Memory B cell (primary cell): ENCODE results near the gene TEX35.
A peak's percentile ranks its signal among the peaks of the same experiment; 100 is the strongest.

Experiments used
- ATAC-seq: fragments of 150-1000 bp; cut with Tn5 transposase; 2 replicates; pipeline ENCODE4 v1.10.0; 2021; ENCODE audit warnings: low read depth, mild to moderate bottlenecking, moderate library complexity
- DNase-seq, 2 donors: peaks; one replicate each; pipeline ENCODE4 v3.0.0; 2022; ENCODE audit warnings: low spot score in 2 of 2
- H3K27ac Mint-ChIP-seq: one replicate; pipeline ENCODE4 v1.8.0; 2022; ENCODE audit warnings: mild to moderate bottlenecking, moderate library complexity, mixed read lengths
- H3K27me3 Mint-ChIP-seq: one replicate; pipeline ENCODE4 v1.8.0; 2022; ENCODE audit warnings: mixed read lengths
- H3K36me3 Mint-ChIP-seq: one replicate; pipeline ENCODE4 v1.8.0; 2022; ENCODE audit warnings: mild to moderate bottlenecking, mixed read lengths
- H3K4me1 Mint-ChIP-seq: one replicate; pipeline ENCODE4 v1.8.0; 2022; ENCODE audit warnings: mixed read lengths
- H3K4me3 Mint-ChIP-seq: one replicate; pipeline ENCODE4 v1.8.0; 2022; ENCODE audit warnings: mild to moderate bottlenecking, moderate library complexity, mixed read lengths
- H3K9me3 Mint-ChIP-seq: one replicate; pipeline ENCODE4 v1.8.0; 2022; ENCODE audit warnings: mixed read lengths

The TEX35 gene

GRCh38 chr1:178534137-178534868, 21.4 kb downstream of the TEX35 start:
- H3K36me3 Mint-ChIP-seq = no peaks in the 10 kb centered on the region
- no peaks in the 10 kb centered on the region for H3K27me3 Mint-ChIP-seq
- H3K27ac Mint-ChIP-seq = no peak overlapping the region
- peaks cover 4% of the 10 kb centered on the region for H3K4me1 Mint-ChIP-seq
- DNase-seq (no peak), ATAC-seq (no peak)
- no peaks in the 10 kb centered on the region for H3K9me3 Mint-ChIP-seq
- no peak overlapping the region for H3K4me3 Mint-ChIP-seq

DNA sequence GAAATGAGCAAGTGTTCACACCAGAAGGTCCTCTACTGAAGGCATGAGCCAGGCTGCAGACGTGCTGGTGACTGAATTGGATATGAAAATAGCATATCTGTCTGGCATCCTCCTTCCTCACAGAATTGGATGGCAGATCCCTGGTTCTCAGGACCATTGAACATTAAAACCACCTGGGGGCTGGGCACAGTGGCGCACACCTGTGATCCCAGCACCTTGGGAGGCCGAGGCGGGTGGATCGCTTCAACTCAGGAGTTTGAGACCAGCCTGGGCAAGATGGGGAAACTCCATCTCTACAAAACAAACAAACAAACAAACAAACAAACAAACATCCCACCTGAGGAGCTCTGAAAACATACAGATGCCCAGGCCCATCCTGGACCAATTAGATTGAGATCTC, 23.4 kb downstream of the TEX35 start:
- H3K4me3 Mint-ChIP-seq = no peak overlapping the region
- no peaks in the 10 kb centered on the region for H3K36me3 Mint-ChIP-seq
- no peak for DNase-seq
- no peak for ATAC-seq
- H3K27me3 Mint-ChIP-seq = no peaks in the 10 kb centered on the region
- no peak overlapping the region for H3K27ac Mint-ChIP-seq
- peaks cover 10% of the 10 kb centered on the region for H3K4me1 Mint-ChIP-seq
- H3K9me3 Mint-ChIP-seq = no peaks in the 10 kb centered on the region

- no peak for ATAC-seq
Measured at GRCh38 chr1:178536844-178537371, 24.0 kb downstream of the TEX35 start.

DNA sequence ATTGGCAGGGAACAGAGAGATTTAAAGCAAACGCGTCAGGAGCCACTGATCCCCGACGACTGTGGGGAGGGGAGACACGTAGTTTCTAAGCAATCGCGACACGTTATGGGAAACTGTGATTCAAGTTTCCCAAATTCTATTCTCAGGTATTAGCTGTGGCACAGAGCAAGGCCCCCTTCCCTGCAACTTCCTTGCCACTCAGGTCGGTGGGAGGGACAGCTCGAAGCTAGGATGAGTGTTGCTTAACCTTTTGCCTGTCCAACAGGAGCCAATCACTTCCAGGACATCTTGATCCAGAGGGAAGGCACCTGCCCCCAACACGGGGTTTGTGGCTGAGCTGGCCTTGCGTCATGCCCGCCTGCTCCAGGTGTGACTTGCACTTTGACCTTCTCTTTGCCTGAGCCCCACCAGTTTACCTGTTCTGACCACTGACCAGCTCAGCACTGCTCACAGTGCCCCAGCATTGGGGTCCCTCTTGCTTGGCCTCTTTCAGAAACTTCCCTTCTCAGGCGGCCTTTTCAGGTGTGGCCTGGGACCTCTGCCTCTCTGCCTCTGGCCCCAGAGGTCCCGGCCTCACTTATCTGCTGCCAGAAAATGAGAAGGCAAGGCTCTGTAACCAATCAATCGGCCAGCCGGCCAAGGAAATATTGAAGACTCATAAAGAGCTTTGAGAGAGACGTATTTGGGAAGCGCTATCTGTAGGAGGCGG, 24.6 kb downstream of the TEX35 start:
- ATAC-seq (no peak), DNase-seq (no peak)
- Mint-ChIP-seq H3K9me3 (no peaks in the 10 kb centered on the region), H3K4me3 (no peak overlapping the region), H3K27ac (no peak overlapping the region), H3K27me3 (no peaks in the 10 kb centered on the region), H3K4me1 (peaks cover 9% of the 10 kb centered on the region), H3K36me3 (no peaks in the 10 kb centered on the region)

More at GRCh38 chr1:178536844-178537371, 24.0 kb downstream of the TEX35 start:
- no peak for DNase-seq
- H3K27ac Mint-ChIP-seq = no peak overlapping the region
- no peaks in the 10 kb centered on the region for H3K27me3 Mint-ChIP-seq
- H3K4me3 Mint-ChIP-seq = no peak overlapping the region
- H3K36me3 Mint-ChIP-seq = no peaks in the 10 kb centered on the region
- peaks cover 12% of the 10 kb centered on the region for H3K4me1 Mint-ChIP-seq
- no peaks in the 10 kb centered on the region for H3K9me3 Mint-ChIP-seq

GRCh38 chr1:178538192-178538916, 25.4 kb downstream of the TEX35 start:
- H3K4me3 Mint-ChIP-seq = no peak overlapping the region
- ATAC-seq = no peak
- peaks cover 12% of the 10 kb centered on the region for H3K4me1 Mint-ChIP-seq
- no peaks in the 10 kb centered on the region for H3K36me3 Mint-ChIP-seq
- no peak overlapping the region for H3K27ac Mint-ChIP-seq
- H3K9me3 Mint-ChIP-seq = no peaks in the 10 kb centered on the region
- no peak for DNase-seq
- H3K27me3 Mint-ChIP-seq = no peaks in the 10 kb centered on the region

- ATAC-seq (no peak), DNase-seq (no peak)
- H3K36me3 Mint-ChIP-seq = no peaks in the 10 kb centered on the region
- H3K9me3 Mint-ChIP-seq = no peaks in the 10 kb centered on the region
- H3K4me1 Mint-ChIP-seq = peaks cover 13% of the 10 kb centered on the region
- H3K27me3 Mint-ChIP-seq = no peaks in the 10 kb centered on the region
- no peak overlapping the region for H3K27ac Mint-ChIP-seq
- H3K4me3 Mint-ChIP-seq = no peak overlapping the region
Measured at GRCh38 chr1:178539291-178539690, 26.4 kb downstream of the TEX35 start.

GRCh38 chr1:178540204-178540603, 27.3 kb downstream of the TEX35 start:
- no peak overlapping the region for H3K27ac Mint-ChIP-seq
- no peaks in the 10 kb centered on the region for H3K9me3 Mint-ChIP-seq
- H3K4me1 Mint-ChIP-seq = peaks cover 20% of the 10 kb centered on the region
- H3K27me3 Mint-ChIP-seq = no peaks in the 10 kb centered on the region
- no peak overlapping the region for H3K4me3 Mint-ChIP-seq
- ATAC-seq (no peak), DNase-seq (no peak)
- peaks cover 5% of the 10 kb centered on the region for H3K36me3 Mint-ChIP-seq

GRCh38 chr1:178540646-178541045, 27.7 kb downstream of the TEX35 start:
- Mint-ChIP-seq H3K27me3 (no peaks in the 10 kb centered on the region), H3K36me3 (peaks cover 8% of the 10 kb centered on the region), H3K27ac (no peak overlapping the region), H3K9me3 (no peaks in the 10 kb centered on the region), H3K4me3 (no peak overlapping the region), H3K4me1 (peaks cover 25% of the 10 kb centered on the region)
- DNase-seq (no peak), ATAC-seq (no peak)

DNA sequence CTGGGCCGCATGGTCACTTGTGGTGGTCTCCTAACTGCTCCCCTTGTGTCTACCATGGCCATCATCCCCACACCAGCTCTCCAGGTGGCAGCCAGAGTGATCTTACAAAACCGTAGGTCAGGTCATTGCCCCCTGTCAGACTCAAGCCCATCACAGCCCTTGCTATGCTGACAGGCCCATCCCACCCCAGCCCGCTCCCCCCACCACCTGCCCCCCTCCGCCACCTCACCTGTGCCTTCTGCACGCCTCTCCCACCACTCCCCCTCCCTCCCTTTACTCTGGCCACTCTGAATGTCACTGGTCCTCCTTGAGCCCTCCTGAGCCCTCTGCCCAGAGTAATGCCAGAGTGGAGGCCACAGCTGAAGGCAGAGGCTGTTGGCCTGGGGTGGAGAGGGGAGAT, 28.5 kb downstream of the TEX35 start:
- DNase-seq (no peak), ATAC-seq (no peak)
- Mint-ChIP-seq H3K4me3 (peak overlapping the region; percentile 98), H3K36me3 (peaks cover 15% of the 10 kb centered on the region), H3K27ac (no peak overlapping the region), H3K4me1 (peaks cover 29% of the 10 kb centered on the region), H3K27me3 (no peaks in the 10 kb centered on the region), H3K9me3 (no peaks in the 10 kb centered on the region)

GRCh38 chr1:178541829-178542553, 29.1 kb downstream of the TEX35 start:
- no peak for ATAC-seq
- Mint-ChIP-seq H3K27me3 (no peaks in the 10 kb centered on the region), H3K4me1 (peaks cover 29% of the 10 kb centered on the region), H3K9me3 (no peaks in the 10 kb centered on the region), H3K36me3 (peaks cover 16% of the 10 kb centered on the region), H3K27ac (peak overlapping the region; percentile 92), H3K4me3 (peak overlapping the region; percentile 98)
- DNase-seq = peak in 1 of 2 donors; percentile 12

- Mint-ChIP-seq H3K27ac (peak overlapping the region; percentile 92), H3K4me1 (peaks cover 29% of the 10 kb centered on the region), H3K27me3 (no peaks in the 10 kb centered on the region), H3K36me3 (peaks cover 21% of the 10 kb centered on the region), H3K9me3 (no peaks in the 10 kb centered on the region), H3K4me3 (peak overlapping the region; percentile 98)
- peak; percentile 99 to 100 for DNase-seq
- peak; percentile 67 for ATAC-seq
Measured at GRCh38 chr1:178542554-178543289, 29.8 kb downstream of the TEX35 start.

GRCh38 chr1:178543290-178543607, 30.3 kb downstream of the TEX35 start:
- peak; percentile 50 for ATAC-seq

GRCh38 chr1:178544531-178544930, 31.6 kb downstream of the TEX35 start:
- Mint-ChIP-seq H3K27me3 (no peaks in the 10 kb centered on the region), H3K4me3 (peak overlapping the region; percentile 98), H3K36me3 (peaks cover 31% of the 10 kb centered on the region), H3K27ac (peak overlapping the region; percentile 92), H3K4me1 (peaks cover 27% of the 10 kb centered on the region), H3K9me3 (no peaks in the 10 kb centered on the region)
- DNase-seq = no peak
- ATAC-seq = no peak

More at GRCh38 chr1:178543290-178543607, 30.3 kb downstream of the TEX35 start:
- H3K4me1 Mint-ChIP-seq = peaks cover 29% of the 10 kb centered on the region
- peak in 1 of 2 donors; percentile 29 for DNase-seq
- H3K9me3 Mint-ChIP-seq = no peaks in the 10 kb centered on the region
- peak overlapping the region; percentile 92 for H3K27ac Mint-ChIP-seq
- peak overlapping the region; percentile 98 for H3K4me3 Mint-ChIP-seq
- peaks cover 24% of the 10 kb centered on the region for H3K36me3 Mint-ChIP-seq
- no peaks in the 10 kb centered on the region for H3K27me3 Mint-ChIP-seq
